Tibial nerve (tissue), 4 donors: Measurements from ENCODE around the gene LIMS1.
"Not testable (repeated sequence)": the region's sequence is repeated elsewhere in the genome, so short reads cannot be mapped to it uniquely, and the experiment has no call there.

Experiments used
- CTCF ChIP-seq, 5 experiments: fragments of 200-600 bp in 3 of 5; fragments of 450-650 bp in 2 of 5; sonication (generic) in 3 of 5; IDR thresholded peaks; one replicate each; pipeline ENCODE4 v1.5.1; 2016 to 2019; ENCODE audit warnings: antibody characterized with exemption in 5 of 5, mild to moderate bottlenecking in 3 of 5, moderate library complexity in 2 of 5
- EP300 ChIP-seq, 2 donors: sonication (generic); formaldehyde crosslinking; IDR thresholded peaks; one replicate each; pipeline ENCODE4 v1.6.1; 2017; ENCODE audit warnings: antibody characterized with exemption in 2 of 2, mild to moderate bottlenecking in 1 of 2
- POLR2A ChIP-seq, 2 donors: fragments of 450-650 bp; IDR thresholded peaks; one replicate each; pipeline ENCODE4 v1.6.1; 2017; ENCODE audit warnings: antibody characterized with exemption in 2 of 2, mild to moderate bottlenecking in 2 of 2, moderate library complexity in 2 of 2

GRCh38 chr2:108595771-108596170, 61.5 kb downstream of the LIMS1 start:
- not testable (repeated sequence) for TF ChIP-seq EP300, CTCF, POLR2A (IDR thresholded peaks at IDR 0.05)
